Chondrocyte (in vitro differentiated cells): ENCODE data around the gene SMAD3. TPM values are rescaled to one million over a fixed set of nuclear protein-coding genes. Genes with fewer than 3 reads are reported as not detected.
A peak's percentile ranks its signal among the peaks of the same experiment; 100 is the strongest.

Experiments
- DNase-seq: peaks from one replicate; pipeline ENCODE4 v3.0.0; 2021; ENCODE audit warnings: mixed read lengths, low spot score
- H3K27ac Mint-ChIP-seq: one replicate; pipeline ENCODE4 v1.8.0; 2021; ENCODE audit warnings: mild to moderate bottlenecking, moderate library complexity, mixed read lengths; ENCODE audit not compliant: unreplicated experiment
- H3K27me3 Mint-ChIP-seq: 2 replicates; pipeline ENCODE4 v1.8.0; 2021; ENCODE audit warnings: low read depth, mixed read lengths
- H3K36me3 Mint-ChIP-seq: 2 replicates; pipeline ENCODE4 v1.8.0; 2021; ENCODE audit warnings: low read depth, mixed read lengths
- H3K4me1 Mint-ChIP-seq: 2 replicates; pipeline ENCODE4 v1.8.0; 2021; ENCODE audit warnings: low read depth, mild to moderate bottlenecking, mixed read lengths
- H3K4me3 Mint-ChIP-seq: one replicate; pipeline ENCODE4 v1.8.0; 2021; ENCODE audit warnings: mild to moderate bottlenecking, moderate library complexity, mixed read lengths; ENCODE audit not compliant: unreplicated experiment
- H3K9me3 Mint-ChIP-seq: 2 replicates; pipeline ENCODE4 v1.8.0; 2021; ENCODE audit warnings: low read depth, mixed read lengths
- total RNA-seq: library from RNA; stranded (reverse); gene quantifications from 3 replicates; pipeline ENCODE4 v1.2.1, GENCODE V29; 2021
- TF ChIP-seq, protein P1 (sequence below): fragments of 200-600 bp; sonication (generic); IDR thresholded peaks from 2 replicates; pipeline ENCODE4 v1.5.0; 2021; ENCODE audit warnings: antibody characterized with exemption, mild to moderate bottlenecking, moderate library complexity

SMAD3 gene
- total RNA-seq, 1 donor from 2014 or later, result 23.2 TPM

DNA sequence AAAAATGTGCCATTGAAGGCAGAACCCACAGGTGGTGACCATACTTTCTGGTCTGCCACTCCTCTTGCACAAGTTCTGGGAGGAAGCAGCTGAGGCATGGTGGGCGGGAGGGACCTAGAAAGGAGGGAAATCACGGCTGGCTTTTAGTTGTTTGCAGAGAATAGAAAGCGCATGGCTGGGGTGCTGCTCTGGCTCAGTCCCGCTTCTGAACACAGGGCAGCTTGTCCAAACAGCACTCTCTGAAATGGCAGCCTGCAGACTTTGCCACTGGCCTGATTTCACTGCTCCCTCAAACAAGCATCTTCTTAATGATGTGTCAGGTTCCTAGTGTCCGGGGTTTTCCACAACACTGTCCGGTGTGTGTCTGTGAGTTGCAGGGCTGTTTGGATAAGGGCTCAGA, 112.3 kb downstream of the SMAD3 start:
- no peak for DNase-seq
- peak overlapping the region; percentile 78 for H3K27ac Mint-ChIP-seq
- no peaks in the 10 kb centered on the region for H3K27me3 Mint-ChIP-seq
- TF ChIP-seq, protein P1, sequence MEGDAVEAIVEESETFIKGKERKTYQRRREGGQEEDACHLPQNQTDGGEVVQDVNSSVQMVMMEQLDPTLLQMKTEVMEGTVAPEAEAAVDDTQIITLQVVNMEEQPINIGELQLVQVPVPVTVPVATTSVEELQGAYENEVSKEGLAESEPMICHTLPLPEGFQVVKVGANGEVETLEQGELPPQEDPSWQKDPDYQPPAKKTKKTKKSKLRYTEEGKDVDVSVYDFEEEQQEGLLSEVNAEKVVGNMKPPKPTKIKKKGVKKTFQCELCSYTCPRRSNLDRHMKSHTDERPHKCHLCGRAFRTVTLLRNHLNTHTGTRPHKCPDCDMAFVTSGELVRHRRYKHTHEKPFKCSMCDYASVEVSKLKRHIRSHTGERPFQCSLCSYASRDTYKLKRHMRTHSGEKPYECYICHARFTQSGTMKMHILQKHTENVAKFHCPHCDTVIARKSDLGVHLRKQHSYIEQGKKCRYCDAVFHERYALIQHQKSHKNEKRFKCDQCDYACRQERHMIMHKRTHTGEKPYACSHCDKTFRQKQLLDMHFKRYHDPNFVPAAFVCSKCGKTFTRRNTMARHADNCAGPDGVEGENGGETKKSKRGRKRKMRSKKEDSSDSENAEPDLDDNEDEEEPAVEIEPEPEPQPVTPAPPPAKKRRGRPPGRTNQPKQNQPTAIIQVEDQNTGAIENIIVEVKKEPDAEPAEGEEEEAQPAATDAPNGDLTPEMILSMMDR, result no peak
- H3K4me3 Mint-ChIP-seq, result no peak overlapping the region
- H3K9me3 Mint-ChIP-seq, result no peaks in the 10 kb centered on the region
- peaks cover 24% of the 10 kb centered on the region for H3K36me3 Mint-ChIP-seq
- H3K4me1 Mint-ChIP-seq, result peaks cover 40% of the 10 kb centered on the region

DNA sequence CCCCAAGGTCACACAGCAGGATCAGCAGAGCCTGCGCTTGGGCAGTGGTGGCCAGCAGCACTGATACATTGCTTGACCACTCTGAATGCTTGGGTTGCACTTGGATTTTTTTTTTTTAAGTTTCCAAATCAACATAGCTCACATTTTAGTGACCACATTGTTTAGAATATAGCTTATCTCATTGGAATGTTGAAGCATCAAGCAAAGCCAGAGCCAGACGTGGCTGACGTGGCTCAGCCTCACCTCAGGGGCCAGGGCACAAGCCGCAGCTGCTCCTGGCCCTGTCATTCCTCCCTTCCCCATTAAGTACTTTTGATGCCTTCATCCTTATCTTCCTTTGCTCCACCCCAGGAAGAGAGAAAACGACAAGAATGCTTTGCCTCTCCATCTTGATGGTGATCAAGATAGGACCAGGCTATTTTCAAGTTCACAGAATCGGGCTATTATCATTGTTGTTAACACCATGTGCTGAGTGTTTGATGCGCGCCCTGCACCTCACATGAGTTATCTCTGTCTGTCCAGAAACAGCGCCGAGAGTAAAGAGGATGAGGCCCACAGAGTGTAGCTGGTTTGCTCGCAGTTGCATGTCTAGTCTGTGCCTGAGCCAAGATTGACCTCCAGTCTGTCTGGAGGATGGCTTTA, 113.3 kb downstream of the SMAD3 start:
- no peaks in the 10 kb centered on the region for H3K9me3 Mint-ChIP-seq
- H3K27ac Mint-ChIP-seq, result peak overlapping the region; percentile 78
- H3K36me3 Mint-ChIP-seq, result peaks cover 18% of the 10 kb centered on the region
- TF ChIP-seq, protein P1, result no peak
- H3K4me1 Mint-ChIP-seq, result peaks cover 40% of the 10 kb centered on the region
- peak; percentile 38 for DNase-seq
- H3K27me3 Mint-ChIP-seq, result no peaks in the 10 kb centered on the region
- no peak overlapping the region for H3K4me3 Mint-ChIP-seq

DNA sequence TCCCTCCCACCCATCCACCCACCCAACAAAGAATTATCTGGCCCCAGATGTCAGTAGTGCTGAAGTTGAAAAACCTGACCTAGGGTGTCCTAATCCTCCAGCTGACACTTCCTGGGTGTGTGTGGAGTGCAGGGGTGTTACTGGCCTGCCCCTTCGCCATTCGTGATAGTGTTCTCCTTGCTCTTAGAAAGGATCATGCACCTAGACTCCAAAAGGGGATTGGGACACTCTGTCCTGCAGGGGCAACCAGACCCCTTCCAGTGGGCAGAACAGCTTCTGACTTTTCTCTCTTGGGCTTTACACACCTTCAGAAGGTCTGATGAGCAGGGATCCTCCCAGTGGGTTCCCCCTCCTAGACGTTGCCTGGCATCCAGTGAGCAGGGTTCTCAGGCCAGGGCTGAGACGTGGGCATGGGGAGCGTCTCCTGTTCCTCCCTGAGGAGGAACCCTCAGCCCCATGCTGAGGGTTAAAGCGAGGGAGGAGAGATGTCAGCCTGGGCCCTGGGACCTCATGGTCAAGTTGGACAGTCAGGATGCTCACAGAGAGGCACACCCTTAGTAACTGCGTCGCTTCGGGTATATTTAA, 114.1 kb downstream of the SMAD3 start:
- TF ChIP-seq, protein P1, result no peak
- no peak overlapping the region for H3K27ac Mint-ChIP-seq
- no peaks in the 10 kb centered on the region for H3K9me3 Mint-ChIP-seq
- no peak for DNase-seq
- peaks cover 40% of the 10 kb centered on the region for H3K4me1 Mint-ChIP-seq
- no peaks in the 10 kb centered on the region for H3K27me3 Mint-ChIP-seq
- peaks cover 11% of the 10 kb centered on the region for H3K36me3 Mint-ChIP-seq
- H3K4me3 Mint-ChIP-seq, result no peak overlapping the region

DNA sequence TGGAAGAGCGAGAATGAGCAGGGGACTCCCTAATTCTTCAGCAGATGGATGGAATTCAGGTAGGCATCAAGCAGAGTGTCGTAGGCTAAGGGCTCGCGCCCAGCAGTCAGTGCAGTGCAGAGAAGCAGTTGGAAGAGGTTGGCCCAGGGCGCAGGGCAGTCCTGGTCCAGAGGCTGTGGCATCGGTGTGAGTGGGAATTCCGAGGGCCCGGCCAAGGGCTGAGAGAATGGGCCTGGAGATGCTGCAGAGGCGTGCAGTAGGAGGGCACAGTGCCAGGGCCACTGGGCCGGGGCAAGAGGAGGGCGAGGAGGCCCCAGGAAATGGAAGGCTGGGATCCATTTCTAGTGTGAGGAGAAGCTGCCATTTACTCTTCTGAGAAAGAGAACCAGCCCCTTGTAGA, 114.6 kb downstream of the SMAD3 start:
- TF ChIP-seq, protein P1, result no peak
- no peaks in the 10 kb centered on the region for H3K9me3 Mint-ChIP-seq
- H3K36me3 Mint-ChIP-seq, result peaks cover 12% of the 10 kb centered on the region
- no peak overlapping the region for H3K4me3 Mint-ChIP-seq
- H3K4me1 Mint-ChIP-seq, result peaks cover 37% of the 10 kb centered on the region
- no peak overlapping the region for H3K27ac Mint-ChIP-seq
- DNase-seq, result no peak
- no peaks in the 10 kb centered on the region for H3K27me3 Mint-ChIP-seq

DNA sequence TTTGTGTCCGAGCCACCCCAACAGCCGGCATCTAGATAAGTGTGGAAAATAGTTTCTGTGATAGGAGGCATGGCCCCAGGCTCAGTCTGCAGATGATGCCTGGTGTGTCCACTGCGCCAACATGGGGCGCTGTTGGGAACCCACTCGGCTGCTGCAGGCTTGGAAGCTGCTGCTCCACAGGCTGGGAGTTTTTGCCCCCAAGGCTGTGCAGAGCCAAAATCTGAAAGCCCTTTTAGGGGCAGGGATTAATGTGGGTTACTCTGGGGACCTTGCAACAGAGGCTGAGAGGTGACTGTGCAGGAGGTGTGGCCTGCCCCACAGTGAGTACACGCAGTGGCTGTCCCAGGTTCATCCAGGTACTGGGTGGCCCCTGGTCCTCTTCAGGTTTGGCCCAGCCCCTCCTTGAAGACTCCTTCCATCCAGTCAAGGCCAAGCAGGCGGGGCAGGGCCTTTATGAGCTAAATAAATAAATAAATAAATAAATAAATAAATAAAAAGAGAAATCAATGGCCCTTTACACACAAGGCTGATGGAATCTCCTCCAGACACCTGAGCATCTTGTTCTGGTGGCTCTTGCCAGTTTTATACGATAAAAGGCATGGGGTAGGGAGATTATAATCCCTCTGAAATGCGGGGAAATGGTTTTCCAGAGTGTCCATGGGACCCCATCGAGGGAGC, 115.3 kb downstream of the SMAD3 start:
- TF ChIP-seq, protein P1, result peak; percentile 19
- H3K4me3 Mint-ChIP-seq, result no peak overlapping the region
- H3K27ac Mint-ChIP-seq, result no peak overlapping the region
- H3K4me1 Mint-ChIP-seq, result peaks cover 31% of the 10 kb centered on the region
- H3K9me3 Mint-ChIP-seq, result no peaks in the 10 kb centered on the region
- DNase-seq, result no peak
- H3K36me3 Mint-ChIP-seq, result peaks cover 15% of the 10 kb centered on the region
- H3K27me3 Mint-ChIP-seq, result no peaks in the 10 kb centered on the region
